C4-2B (cell line): ENCODE measurements around the gene VEZF1.

Source experiments
- H3K27ac ChIP-seq: fragments of 450-650 bp; 2 replicates; pipeline ENCODE4 v1.5.1; 2017
- CTCF ChIP-seq: fragments of 450-650 bp; conservative IDR thresholded peaks from 2 replicates; pipeline ENCODE4 v1.5.1; 2017; ENCODE audit warnings: mild to moderate bottlenecking
- ZFX ChIP-seq: fragments of 450-650 bp; IDR thresholded peaks from 2 replicates; pipeline ENCODE4 v1.6.1; 2017

VEZF1 gene

GRCh38 chr17:57957886-57958285, 30.2 kb downstream of the VEZF1 start:
- TF ChIP-seq ZFX (no peak), CTCF (no peak)
- no peak overlapping the region for H3K27ac ChIP-seq

GRCh38 chr17:57957120-57957850, 30.8 kb downstream of the VEZF1 start:
- no peak overlapping the region for H3K27ac ChIP-seq
- TF ChIP-seq CTCF, result no peak
- no peak for TF ChIP-seq ZFX

GRCh38 chr17:57956291-57957119, 31.5 kb downstream of the VEZF1 start:
- TF ChIP-seq CTCF, result no peak
- no peak for TF ChIP-seq ZFX
- no peak overlapping the region for H3K27ac ChIP-seq

GRCh38 chr17:57955183-57955931, 32.7 kb downstream of the VEZF1 start, which contains the start of gene CUEDC1:
Gene CUEDC1 (minus strand): TSS chr17:57955412. CDS start chr17:57885564, 69,848 bp downstream.
- peak within 1 kb of the TSS; percentile 52 for H3K27ac ChIP-seq
- TF ChIP-seq ZFX, result no peak
- TF ChIP-seq CTCF, result no peak; the same call in 1 of the 2 replicates

- H3K27ac ChIP-seq, result peak overlapping the region; percentile 52
- TF ChIP-seq ZFX, result 0 out of 2 replicates have a peak, but pooled peaks have one; percentile 36
- no peak for TF ChIP-seq CTCF
These were observed 33.5 kb downstream of the VEZF1 start for GRCh38 chr17:57954397-57955182.

- TF ChIP-seq ZFX, result no peak
- no peak for TF ChIP-seq CTCF
- no peak overlapping the region for H3K27ac ChIP-seq
These were observed 34.2 kb downstream of the VEZF1 start for GRCh38 chr17:57953705-57954396.
